K562 (cell line): Measurements from ENCODE around the gene CDIPT. TPM values are rescaled to one million over a fixed set of nuclear protein-coding genes. Genes with fewer than 3 reads are reported as not detected.

Experiments
- CAMTA2 ChIP-seq: fragments of 250-450 bp; sonication (Bioruptor Pico); conservative IDR thresholded peaks from 2 replicates; pipeline ENCODE4 v1.5.1; 2022
- DDX20 ChIP-seq: fragments of 450-650 bp; IDR thresholded peaks from 2 replicates; pipeline ENCODE4 v1.6.1; 2016; ENCODE audit warnings: missing genetic modification characterization, low read depth, mild to moderate bottlenecking, missing compliant biosample characterization, moderate library complexity
- GATAD2A ChIP-seq: fragments of 450-650 bp; IDR thresholded peaks from 2 replicates; pipeline ENCODE4 v1.6.1; 2017
- HDAC8 ChIP-seq: fragments of 450-650 bp; IDR thresholded peaks from 2 replicates; pipeline ENCODE4 v1.6.1; 2016; ENCODE audit warnings: mild to moderate bottlenecking, missing genetic modification characterization, moderate library complexity, missing compliant biosample characterization
- HDGF ChIP-seq: fragments of 450-650 bp; IDR thresholded peaks from 2 replicates; pipeline ENCODE4 v1.6.1; 2016
- KAT2B ChIP-seq: IDR thresholded peaks from one replicate; pipeline ENCODE4 v1.6.1; 2012; ENCODE audit warnings: low read depth, mild to moderate bottlenecking, control low read depth, inconsistent platforms, low read length, moderate library complexity
- KDM5B ChIP-seq: fragments of 200-600 bp; sonication (generic); IDR thresholded peaks from 2 replicates; pipeline ENCODE4 v1.6.1; 2012; ENCODE audit warnings: low read depth, mild to moderate bottlenecking, moderate library complexity, low read length, control low read depth, inconsistent platforms; ENCODE audit not compliant: insufficient replicate concordance
- MECOM ChIP-seq: fragments of 250-450 bp; sonication (Bioruptor Pico); IDR thresholded peaks from 2 replicates; pipeline ENCODE4 v1.8.0; 2022; ENCODE audit warnings: inconsistent platforms
- MEIS2 ChIP-seq: fragments of 450-650 bp; IDR thresholded peaks from 2 replicates; pipeline ENCODE4 v1.6.1; 2014; ENCODE audit warnings: mild to moderate bottlenecking; ENCODE audit not compliant: partially characterized antibody
- MYC ChIP-seq, 2 experiments: fragments of 250-450 bp in 1 of 2; sonication (Bioruptor Pico) in 1 of 2; IDR thresholded peaks; 2 replicates each; pipeline versions ENCODE4 v1.5.1 to v1.6.1; 2012 to 2021; ENCODE audit warnings: low read depth in 2 of 2, borderline replicate concordance in 1 of 2, improper control_type of control experiment in 1 of 2, low read length in 1 of 2, mild to moderate bottlenecking in 1 of 2, moderate library complexity in 1 of 2
- NEUROD1 ChIP-seq: fragments of 150-350 bp; IDR thresholded peaks from 2 replicates; pipeline ENCODE4 v1.6.1; 2014; ENCODE audit warnings: borderline replicate concordance, low read length, low read depth; ENCODE audit not compliant: partially characterized antibody
- NFIX ChIP-seq: fragments of 250-450 bp; sonication (Bioruptor Pico); IDR thresholded peaks from 2 replicates; pipeline ENCODE4 v1.4.0; 2020; ENCODE audit warnings: low read depth, mild to moderate bottlenecking, moderate library complexity
- POLR2AphosphoS5 ChIP-seq: IDR thresholded peaks from 2 replicates; pipeline ENCODE4 v1.6.1; 2011; ENCODE audit warnings: mild to moderate bottlenecking, low read depth, low read length, moderate library complexity; ENCODE audit not compliant: control insufficient read depth, insufficient read depth
- SMAD4 ChIP-seq: fragments of 250-450 bp; sonication (Bioruptor Pico); conservative IDR thresholded peaks from 2 replicates; pipeline ENCODE4 v1.8.0; 2021; ENCODE audit warnings: inconsistent platforms, mild to moderate bottlenecking, moderate library complexity
- STAT5B ChIP-seq: fragments of 250-450 bp; sonication (Bioruptor Pico); IDR thresholded peaks from 2 replicates; pipeline ENCODE4 v1.8.0; 2021; ENCODE audit warnings: mild to moderate bottlenecking, inconsistent platforms
- TBL1XR1 ChIP-seq, 2 experiments: IDR thresholded peaks; 2 replicates each; pipeline ENCODE4 v1.6.1; 2012; ENCODE audit warnings: improper control_type of control experiment in 2 of 2, low read length in 2 of 2, mild to moderate bottlenecking in 1 of 2
- ZNF764 ChIP-seq: fragments of 250-450 bp; sonication (Bioruptor Pico); IDR thresholded peaks from 2 replicates; pipeline ENCODE4 v1.4.0; 2020; ENCODE audit warnings: low read depth, mild to moderate bottlenecking, moderate library complexity
- polyA plus RNA-seq, 8 experiments: library from polyadenylated mRNA; depleted of rRNA in 4 of 8; stranded (reverse) in 5 of 8; unstranded in 3 of 8; fragments of >200 nt; fragmentation: Nextera tagmentation in 2 of 8; fragmentation: Illumina TruSeq in 1 of 8; extraction: Ambion mirVana in 2 of 8; extraction: Trizol in 1 of 8; gene quantifications; 2 replicates each; pipeline versions ENCODE4 v1.2.1 to v1.2.3, GENCODE V29; 2011 to 2014; ENCODE audit warnings: inconsistent platforms in 1 of 8, missing spikeins in 1 of 8
- total RNA-seq, 7 experiments: library from RNA; depleted of rRNA in 6 of 7; stranded (reverse); fragments of >200 nt in 6 of 7; fragmentation: Illumina TruSeq in 2 of 7; extraction: Trizol in 2 of 7; gene quantifications; 2 replicates each; pipeline versions ENCODE4 v1.2.1 to v1.2.3, GENCODE V29; 2011 to 2021; ENCODE audit warnings: low replicate concordance in 1 of 7
- TF ChIP-seq, protein P1 (sequence below): fragments of 450-650 bp; IDR thresholded peaks from 2 replicates; pipeline ENCODE4 v1.6.1; 2018; ENCODE audit not compliant: partially characterized antibody
- TF ChIP-seq, protein P2 (sequence below): sonication (generic); formaldehyde crosslinking; IDR thresholded peaks from 2 replicates; pipeline ENCODE4 v1.8.1; 2023; ENCODE audit warnings: mild to moderate bottlenecking, missing genetic modification reagents
- TF ChIP-seq, protein P3 (sequence below): fragments of 250-450 bp; sonication (Bioruptor Pico); IDR thresholded peaks from 2 replicates; pipeline ENCODE4 v1.8.0; 2022; ENCODE audit warnings: inconsistent platforms

CDIPT gene
- total and polyA plus RNA-seq, 9 of the 15 experiments (the other 6 are each of a cell fraction or from before 2014, with no cell fraction given) = 1.3 to 37.0 (median 23.0) TPM

DNA sequence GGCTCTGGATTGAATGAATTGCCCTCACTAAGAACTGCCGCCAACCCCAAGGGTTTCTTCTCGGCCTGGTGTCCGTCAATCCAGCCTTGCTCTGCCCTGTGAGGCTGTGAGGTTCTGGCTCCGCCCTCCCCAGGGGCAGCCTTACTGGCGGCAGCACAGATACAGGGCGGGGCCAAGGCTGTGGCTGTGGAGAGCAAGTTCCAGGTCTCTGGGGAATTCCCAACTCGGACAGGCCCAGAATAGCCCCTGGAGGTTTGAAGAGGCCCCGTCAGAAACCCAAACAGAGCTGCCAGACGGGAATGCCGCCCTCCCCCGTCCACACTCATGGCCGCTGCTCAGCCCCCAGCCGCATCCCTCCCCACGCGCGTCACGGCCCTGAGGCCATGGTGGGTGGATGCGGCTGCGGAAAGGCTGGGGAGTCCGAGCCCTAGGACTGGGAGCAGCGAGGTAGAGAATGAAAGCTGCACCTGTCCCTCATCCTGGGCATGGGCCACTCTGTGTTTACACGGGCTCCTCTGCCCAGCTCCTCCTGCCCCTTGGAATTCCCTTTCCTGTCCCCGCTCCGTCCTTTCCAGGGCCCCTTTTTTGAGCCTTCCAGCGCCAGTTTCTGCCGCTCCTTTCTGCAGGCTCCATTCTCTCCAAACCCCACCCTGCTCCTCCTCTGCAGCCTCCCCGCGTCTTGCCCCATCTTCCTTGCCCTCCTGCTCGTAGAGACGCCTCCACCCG lies 51.7 kb downstream of the CDIPT start (continued):
- TF ChIP-seq KDM5B (peak; percentile 30), MECOM (CRISPR knock-in tag) (no peak), TBL1XR1 (IDR thresholded peaks at IDR 0.05; ENCODE audit: low read length in 2 of 2) (no peak), KAT2B (no peak), ZNF764 (CRISPR knock-in tag) (peak; percentile 24; the same call in 1 of the 2 replicates), NFIX (no peak), STAT5B (CRISPR knock-in tag) (no peak), DDX20 (no peak), NEUROD1 (no peak), POLR2AphosphoS5 (peak; percentile 58; the same call in 1 of the 2 replicates), MEIS2 (peak; percentile 8), SMAD4 (peak; percentile 42; the same call in 1 of the 2 replicates), GATAD2A (no peak), MYC (IDR thresholded peaks at IDR 0.05; ENCODE audit: low read depth, low read length) (no peak), MYC (CRISPR knock-in tag; IDR thresholded peaks at IDR 0.05; ENCODE audit: borderline replicate concordance, low read depth) (no peak), HDGF (no peak), CAMTA2 (CRISPR knock-in tag) (no peak), HDAC8 (tag) (no peak)
- TF ChIP-seq, protein P1, sequence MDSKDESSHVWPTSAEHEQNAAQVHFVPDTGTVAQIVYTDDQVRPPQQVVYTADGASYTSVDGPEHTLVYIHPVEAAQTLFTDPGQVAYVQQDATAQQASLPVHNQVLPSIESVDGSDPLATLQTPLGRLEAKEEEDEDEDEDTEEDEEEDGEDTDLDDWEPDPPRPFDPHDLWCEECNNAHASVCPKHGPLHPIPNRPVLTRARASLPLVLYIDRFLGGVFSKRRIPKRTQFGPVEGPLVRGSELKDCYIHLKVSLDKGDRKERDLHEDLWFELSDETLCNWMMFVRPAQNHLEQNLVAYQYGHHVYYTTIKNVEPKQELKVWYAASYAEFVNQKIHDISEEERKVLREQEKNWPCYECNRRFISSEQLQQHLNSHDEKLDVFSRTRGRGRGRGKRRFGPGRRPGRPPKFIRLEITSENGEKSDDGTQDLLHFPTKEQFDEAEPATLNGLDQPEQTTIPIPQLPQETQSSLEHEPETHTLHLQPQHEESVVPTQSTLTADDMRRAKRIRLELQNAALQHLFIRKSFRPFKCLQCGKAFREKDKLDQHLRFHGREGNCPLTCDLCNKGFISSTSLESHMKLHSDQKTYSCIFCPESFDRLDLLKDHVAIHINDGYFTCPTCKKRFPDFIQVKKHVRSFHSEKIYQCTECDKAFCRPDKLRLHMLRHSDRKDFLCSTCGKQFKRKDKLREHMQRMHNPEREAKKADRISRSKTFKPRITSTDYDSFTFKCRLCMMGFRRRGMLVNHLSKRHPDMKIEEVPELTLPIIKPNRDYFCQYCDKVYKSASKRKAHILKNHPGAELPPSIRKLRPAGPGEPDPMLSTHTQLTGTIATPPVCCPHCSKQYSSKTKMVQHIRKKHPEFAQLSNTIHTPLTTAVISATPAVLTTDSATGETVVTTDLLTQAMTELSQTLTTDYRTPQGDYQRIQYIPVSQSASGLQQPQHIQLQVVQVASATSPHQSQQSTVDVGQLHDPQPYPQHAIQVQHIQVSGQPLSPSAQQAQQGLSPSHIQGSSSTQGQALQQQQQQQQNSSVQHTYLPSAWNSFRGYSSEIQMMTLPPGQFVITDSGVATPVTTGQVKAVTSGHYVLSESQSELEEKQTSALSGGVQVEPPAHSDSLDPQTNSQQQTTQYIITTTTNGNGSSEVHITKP = no peak
- TF ChIP-seq, protein P2, sequence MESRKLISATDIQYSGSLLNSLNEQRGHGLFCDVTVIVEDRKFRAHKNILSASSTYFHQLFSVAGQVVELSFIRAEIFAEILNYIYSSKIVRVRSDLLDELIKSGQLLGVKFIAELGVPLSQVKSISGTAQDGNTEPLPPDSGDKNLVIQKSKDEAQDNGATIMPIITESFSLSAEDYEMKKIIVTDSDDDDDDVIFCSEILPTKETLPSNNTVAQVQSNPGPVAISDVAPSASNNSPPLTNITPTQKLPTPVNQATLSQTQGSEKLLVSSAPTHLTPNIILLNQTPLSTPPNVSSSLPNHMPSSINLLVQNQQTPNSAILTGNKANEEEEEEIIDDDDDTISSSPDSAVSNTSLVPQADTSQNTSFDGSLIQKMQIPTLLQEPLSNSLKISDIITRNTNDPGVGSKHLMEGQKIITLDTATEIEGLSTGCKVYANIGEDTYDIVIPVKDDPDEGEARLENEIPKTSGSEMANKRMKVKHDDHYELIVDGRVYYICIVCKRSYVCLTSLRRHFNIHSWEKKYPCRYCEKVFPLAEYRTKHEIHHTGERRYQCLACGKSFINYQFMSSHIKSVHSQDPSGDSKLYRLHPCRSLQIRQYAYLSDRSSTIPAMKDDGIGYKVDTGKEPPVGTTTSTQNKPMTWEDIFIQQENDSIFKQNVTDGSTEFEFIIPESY (CRISPR knock-in tag) = no peak
- TF ChIP-seq, protein P3, sequence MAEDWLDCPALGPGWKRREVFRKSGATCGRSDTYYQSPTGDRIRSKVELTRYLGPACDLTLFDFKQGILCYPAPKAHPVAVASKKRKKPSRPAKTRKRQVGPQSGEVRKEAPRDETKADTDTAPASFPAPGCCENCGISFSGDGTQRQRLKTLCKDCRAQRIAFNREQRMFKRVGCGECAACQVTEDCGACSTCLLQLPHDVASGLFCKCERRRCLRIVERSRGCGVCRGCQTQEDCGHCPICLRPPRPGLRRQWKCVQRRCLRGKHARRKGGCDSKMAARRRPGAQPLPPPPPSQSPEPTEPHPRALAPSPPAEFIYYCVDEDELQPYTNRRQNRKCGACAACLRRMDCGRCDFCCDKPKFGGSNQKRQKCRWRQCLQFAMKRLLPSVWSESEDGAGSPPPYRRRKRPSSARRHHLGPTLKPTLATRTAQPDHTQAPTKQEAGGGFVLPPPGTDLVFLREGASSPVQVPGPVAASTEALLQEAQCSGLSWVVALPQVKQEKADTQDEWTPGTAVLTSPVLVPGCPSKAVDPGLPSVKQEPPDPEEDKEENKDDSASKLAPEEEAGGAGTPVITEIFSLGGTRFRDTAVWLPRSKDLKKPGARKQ (CRISPR knock-in tag) = no peak
